AG04449 (cell line): ENCODE measurements around the gene VAMP8.

Source experiments
- CTCF ChIA-PET: fragments of 350-600 bp; formaldehyde crosslinking; extraction: SDS; loops from one replicate; lab custom pipeline; 2021; ENCODE audit warnings: antibody characterized with exemption; lab: Yijun Ruan, JAX
- POLR2A ChIA-PET: fragments of 400-600, 350-600 bp; formaldehyde crosslinking; extraction: SDS; loops from one replicate; lab custom pipeline; 2020; ENCODE audit warnings: antibody characterized with exemption, inconsistent platforms; lab: Yijun Ruan, JAX
- DNase-seq: peaks from one replicate; pipeline ENCODE4 v3.0.0-alpha.2; 2010; ENCODE audit warnings: low read depth, low spot score
- H3K4me3 ChIP-seq: 2 replicates; pipeline ENCODE4 v1.5.1; 2011; ENCODE audit warnings: low read depth, mild to moderate bottlenecking, control low read depth, low read length
- TF ChIP-seq, protein P1 (sequence below): IDR thresholded peaks from one replicate; pipeline ENCODE4 v1.5.1; 2011; ENCODE audit warnings: mild to moderate bottlenecking, moderate library complexity, low read length, control low read depth, inconsistent platforms; ENCODE audit not compliant: insufficient read depth; ENCODE audit errors: missing control alignments

VAMP8 gene

DNA sequence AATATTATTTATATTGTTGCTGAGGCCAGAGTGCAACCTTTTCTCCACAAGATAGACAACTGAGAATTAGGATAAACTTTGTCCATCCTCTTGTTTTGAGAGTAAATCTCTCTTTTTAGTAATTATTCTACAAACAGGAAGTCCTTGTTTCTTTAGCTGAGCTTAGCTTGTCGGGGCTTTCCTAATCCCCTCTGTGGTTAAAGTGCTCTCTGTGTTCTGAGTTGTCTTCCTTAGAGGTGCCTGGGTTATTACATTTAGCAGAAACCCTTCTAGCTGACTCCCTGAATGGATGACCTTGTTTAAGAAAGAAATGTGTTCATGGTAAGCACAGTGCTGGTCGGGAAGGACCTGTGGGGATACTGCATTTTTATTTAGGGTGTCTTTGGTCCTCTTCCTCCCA, 51.3 kb downstream of the VAMP8 start:
- no peak overlapping the region for H3K4me3 ChIP-seq
- TF ChIP-seq, protein P1, sequence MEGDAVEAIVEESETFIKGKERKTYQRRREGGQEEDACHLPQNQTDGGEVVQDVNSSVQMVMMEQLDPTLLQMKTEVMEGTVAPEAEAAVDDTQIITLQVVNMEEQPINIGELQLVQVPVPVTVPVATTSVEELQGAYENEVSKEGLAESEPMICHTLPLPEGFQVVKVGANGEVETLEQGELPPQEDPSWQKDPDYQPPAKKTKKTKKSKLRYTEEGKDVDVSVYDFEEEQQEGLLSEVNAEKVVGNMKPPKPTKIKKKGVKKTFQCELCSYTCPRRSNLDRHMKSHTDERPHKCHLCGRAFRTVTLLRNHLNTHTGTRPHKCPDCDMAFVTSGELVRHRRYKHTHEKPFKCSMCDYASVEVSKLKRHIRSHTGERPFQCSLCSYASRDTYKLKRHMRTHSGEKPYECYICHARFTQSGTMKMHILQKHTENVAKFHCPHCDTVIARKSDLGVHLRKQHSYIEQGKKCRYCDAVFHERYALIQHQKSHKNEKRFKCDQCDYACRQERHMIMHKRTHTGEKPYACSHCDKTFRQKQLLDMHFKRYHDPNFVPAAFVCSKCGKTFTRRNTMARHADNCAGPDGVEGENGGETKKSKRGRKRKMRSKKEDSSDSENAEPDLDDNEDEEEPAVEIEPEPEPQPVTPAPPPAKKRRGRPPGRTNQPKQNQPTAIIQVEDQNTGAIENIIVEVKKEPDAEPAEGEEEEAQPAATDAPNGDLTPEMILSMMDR = no peak
- POLR2A ChIA-PET = no interaction called here
- DNase-seq = no peak
- CTCF ChIA-PET = interaction anchor here (1.0 to 35.3 kb wide), 5 partner anchors 8 to 185 kb away, joined by 3 to 915 read pairs (median 4); no protein-coding TSS in a partner anchor

DNA sequence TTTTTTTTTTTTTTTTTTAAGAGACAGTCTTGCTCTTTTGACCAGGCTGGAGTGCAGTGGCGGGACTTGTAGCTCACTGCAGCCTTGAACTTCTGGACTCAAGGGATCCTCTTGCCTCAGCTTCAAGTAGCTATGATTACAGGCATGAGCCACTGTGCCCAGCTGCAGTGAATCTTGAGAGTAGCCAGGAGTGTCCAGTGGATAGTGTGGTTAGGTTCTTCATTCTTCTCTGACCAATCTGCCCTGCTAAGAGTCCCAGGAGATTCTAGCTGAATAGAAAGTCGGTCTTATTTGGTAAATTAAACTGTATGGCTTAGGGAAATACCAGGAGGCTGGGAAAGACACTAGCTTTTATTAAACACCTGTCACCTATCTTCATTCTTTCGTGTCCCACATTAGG, 53.9 kb downstream of the VAMP8 start:
- TF ChIP-seq, protein P1 = no peak
- ChIA-PET CTCF (interaction anchor here (1.3 to 35.3 kb wide), 7 partner anchors 9 to 181 kb away, joined by 3 to 915 read pairs (median 6); no protein-coding TSS in a partner anchor), POLR2A (interaction anchor here (0.9 to 1.5 kb wide), 2 partner anchors 15 to 92 kb away, joined by 3 to 4 read pairs; partner anchors contain the start of genes MAT2A and USP39)
- DNase-seq = no peak
- H3K4me3 ChIP-seq = no peak overlapping the region
